Astrocyte (in vitro differentiated cells and primary cell): ENCODE data around the gene ARHGAP6. TPM values are rescaled to one million over a fixed set of nuclear protein-coding genes. Genes with fewer than 3 reads are reported as not detected.

Experiments used
- DNase-seq: peaks from one replicate; pipeline ENCODE4 v3.0.0-alpha.2; 2010; ENCODE audit warnings: low read depth
- FAIRE-seq: peaks from 2 replicates; lab custom pipeline; 2011; peaks lifted over from hg19 to GRCh38; lab: Jason Lieb, UNC
- H2AFZ ChIP-seq: 2 replicates; pipeline ENCODE4 v1.6.0; 2012; ENCODE audit warnings: low read depth, low read length, inconsistent platforms
- H3K27ac ChIP-seq: 2 replicates; pipeline ENCODE4 v1.5.1; 2011; ENCODE audit warnings: low read depth, low read length, inconsistent platforms
- H3K27me3 ChIP-seq: 2 replicates; pipeline ENCODE4 v1.6.0; 2011; ENCODE audit warnings: low read length, inconsistent platforms; ENCODE audit not compliant: insufficient read depth
- H3K36me3 ChIP-seq: 2 replicates; pipeline ENCODE4 v1.5.1; 2011; ENCODE audit warnings: low read length, inconsistent platforms; ENCODE audit not compliant: insufficient read depth
- H3K4me1 ChIP-seq: 2 replicates; pipeline ENCODE4 v1.5.1; 2011; ENCODE audit warnings: low read length, inconsistent platforms; ENCODE audit not compliant: insufficient read depth
- H3K4me2 ChIP-seq: 2 replicates; pipeline ENCODE4 v1.6.0; 2012; ENCODE audit warnings: low read length, inconsistent platforms
- H3K4me3 ChIP-seq: 2 replicates; pipeline ENCODE4 v1.5.1; 2011; ENCODE audit warnings: low read depth, mild to moderate bottlenecking, low read length, inconsistent platforms; ENCODE audit not compliant: insufficient read depth
- H3K79me2 ChIP-seq: 2 replicates; pipeline ENCODE4 v1.6.0; 2012; ENCODE audit warnings: mild to moderate bottlenecking, low read length, inconsistent platforms; ENCODE audit not compliant: insufficient read depth
- H3K9ac ChIP-seq: 2 replicates; pipeline ENCODE4 v1.6.0; 2012; ENCODE audit warnings: mild to moderate bottlenecking, low read length, inconsistent platforms
- H3K9me3 ChIP-seq: 2 replicates; pipeline ENCODE4 v1.5.1; 2012; ENCODE audit warnings: low read depth, mild to moderate bottlenecking, low read length, inconsistent platforms; ENCODE audit not compliant: insufficient read depth
- H4K20me1 ChIP-seq: 2 replicates; pipeline ENCODE4 v1.6.0; 2012; ENCODE audit warnings: low read length, inconsistent platforms; ENCODE audit not compliant: insufficient read depth
- H3K27ac Mint-ChIP-seq: one replicate; pipeline ENCODE4 v1.8.0; 2021; ENCODE audit warnings: mild to moderate bottlenecking, mixed read lengths; ENCODE audit not compliant: unreplicated experiment
- H3K27me3 Mint-ChIP-seq: one replicate; pipeline ENCODE4 v1.8.0; 2021; ENCODE audit warnings: low read depth, mixed read lengths; ENCODE audit not compliant: unreplicated experiment
- H3K36me3 Mint-ChIP-seq: one replicate; pipeline ENCODE4 v1.8.0; 2021; ENCODE audit warnings: low read depth, mixed read lengths; ENCODE audit not compliant: unreplicated experiment
- H3K4me1 Mint-ChIP-seq: one replicate; pipeline ENCODE4 v1.8.0; 2021; ENCODE audit warnings: low read depth, mixed read lengths; ENCODE audit not compliant: unreplicated experiment
- H3K4me3 Mint-ChIP-seq: one replicate; pipeline ENCODE4 v1.8.0; 2021; ENCODE audit warnings: mild to moderate bottlenecking, moderate library complexity, mixed read lengths; ENCODE audit not compliant: unreplicated experiment
- H3K9me3 Mint-ChIP-seq: one replicate; pipeline ENCODE4 v1.8.0; 2021; ENCODE audit warnings: mild to moderate bottlenecking, mixed read lengths; ENCODE audit not compliant: unreplicated experiment
- CTCF ChIP-seq: IDR thresholded peaks from 2 replicates; pipeline ENCODE4 v1.5.1; 2011; ENCODE audit warnings: low read depth, mild to moderate bottlenecking, inconsistent platforms, low read length, moderate library complexity; ENCODE audit not compliant: insufficient read depth
- EZH2 ChIP-seq: IDR thresholded peaks from 2 replicates; pipeline ENCODE4 v1.6.1; 2012; ENCODE audit warnings: mild to moderate bottlenecking, low read length, inconsistent platforms; ENCODE audit not compliant: insufficient read depth
- total RNA-seq: library from RNA; stranded (reverse); gene quantifications from 2 replicates; pipeline ENCODE4 v1.2.1, GENCODE V29; 2021

ARHGAP6 gene
- total RNA-seq, 1 donor from 2014 or later = 0.30 TPM

DNA sequence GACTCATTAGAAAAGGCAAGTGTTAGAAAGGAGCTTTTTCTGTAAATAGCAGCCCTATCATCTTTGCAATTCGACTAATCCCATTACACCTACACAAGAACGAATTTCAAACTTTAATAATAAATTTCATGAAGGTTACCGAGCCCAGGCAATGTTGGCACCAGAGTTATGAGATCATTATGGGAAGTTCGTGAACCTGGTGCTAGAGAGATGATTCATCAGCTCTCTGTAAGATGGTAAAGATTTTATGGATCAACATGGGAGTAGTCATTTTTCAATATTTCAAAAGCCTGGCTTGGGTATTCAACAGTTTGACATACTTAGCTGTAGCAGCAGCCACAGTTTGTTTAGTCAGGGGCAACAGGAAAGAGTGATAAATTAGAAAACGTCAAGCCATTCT is 336.7 kb downstream of the ARHGAP6 start:
- no peak overlapping the region for H3K4me3 Mint-ChIP-seq
- DNase-seq (peak; percentile 10), FAIRE-seq (no peak)
- Histone ChIP-seq H3K36me3 (no peaks in the 10 kb centered on the region), H4K20me1 (no peaks in the 10 kb centered on the region), H2AFZ (no peak overlapping the region), H3K4me2 (no peak overlapping the region), H3K9me3 (no peaks in the 10 kb centered on the region), H3K27ac (no peak overlapping the region), H3K4me3 (no peak overlapping the region), H3K4me1 (no peaks in the 10 kb centered on the region), H3K9ac (no peak overlapping the region), H3K79me2 (no peaks in the 10 kb centered on the region), H3K27me3 (no peaks in the 10 kb centered on the region)
- TF ChIP-seq EZH2 (no peak), CTCF (no peak)
- H3K27ac Mint-ChIP-seq = no peak overlapping the region
- no peaks in the 10 kb centered on the region for H3K4me1 Mint-ChIP-seq
- peaks cover 2% of the 10 kb centered on the region for H3K9me3 Mint-ChIP-seq
- no peaks in the 10 kb centered on the region for H3K36me3 Mint-ChIP-seq
- no peaks in the 10 kb centered on the region for H3K27me3 Mint-ChIP-seq

DNA sequence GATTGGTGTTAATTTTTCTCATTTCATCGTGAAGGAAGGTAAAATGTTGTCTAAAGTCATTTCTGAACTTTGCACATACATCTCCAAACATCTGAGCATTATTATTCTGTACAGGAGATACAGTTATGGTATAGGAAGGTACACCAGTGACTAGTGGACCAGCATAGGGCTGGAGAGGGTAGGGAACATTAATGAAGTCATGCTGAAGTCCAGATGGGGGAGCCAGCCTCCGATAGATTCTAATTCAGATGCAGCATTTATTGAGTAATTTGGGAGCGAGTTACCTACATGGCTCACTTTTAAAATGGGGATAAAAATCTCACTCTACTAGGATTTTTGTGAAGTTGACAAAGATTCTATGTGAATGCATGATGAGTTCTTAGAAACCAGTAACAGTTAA is 337.6 kb downstream of the ARHGAP6 start:
- peaks cover 2% of the 10 kb centered on the region for H3K9me3 Mint-ChIP-seq
- Histone ChIP-seq H3K9ac (no peak overlapping the region), H4K20me1 (no peaks in the 10 kb centered on the region), H2AFZ (no peak overlapping the region), H3K4me3 (no peak overlapping the region), H3K36me3 (no peaks in the 10 kb centered on the region), H3K79me2 (no peaks in the 10 kb centered on the region), H3K27me3 (no peaks in the 10 kb centered on the region), H3K4me1 (no peaks in the 10 kb centered on the region), H3K9me3 (no peaks in the 10 kb centered on the region), H3K27ac (no peak overlapping the region), H3K4me2 (no peak overlapping the region)
- no peaks in the 10 kb centered on the region for H3K4me1 Mint-ChIP-seq
- TF ChIP-seq CTCF (no peak), EZH2 (no peak)
- no peak overlapping the region for H3K4me3 Mint-ChIP-seq
- no peaks in the 10 kb centered on the region for H3K27me3 Mint-ChIP-seq
- DNase-seq = no peak
- H3K36me3 Mint-ChIP-seq = no peaks in the 10 kb centered on the region
- H3K27ac Mint-ChIP-seq = no peak overlapping the region
- FAIRE-seq = peak; percentile 98

GRCh38 chrX:11321986-11322385 is 343.7 kb downstream of the ARHGAP6 start:
- H2AFZ ChIP-seq = no peak overlapping the region
- no peak overlapping the region for H3K27ac ChIP-seq
- Mint-ChIP-seq H3K27me3 (no peaks in the 10 kb centered on the region), H3K9me3 (no peaks in the 10 kb centered on the region), H3K36me3 (no peaks in the 10 kb centered on the region), H3K4me1 (no peaks in the 10 kb centered on the region), H3K27ac (no peak overlapping the region), H3K4me3 (no peak overlapping the region)
- FAIRE-seq (peak; percentile 86), DNase-seq (no peak)
- H3K4me2 ChIP-seq = no peak overlapping the region
- H3K27me3 ChIP-seq = no peaks in the 10 kb centered on the region
- no peaks in the 10 kb centered on the region for H3K4me1 ChIP-seq
- H3K9ac ChIP-seq = no peak overlapping the region
- no peaks in the 10 kb centered on the region for H3K36me3 ChIP-seq
- TF ChIP-seq CTCF (no peak), EZH2 (no peak)
- H4K20me1 ChIP-seq = no peaks in the 10 kb centered on the region
- H3K79me2 ChIP-seq = no peaks in the 10 kb centered on the region
- no peak overlapping the region for H3K4me3 ChIP-seq
- no peaks in the 10 kb centered on the region for H3K9me3 ChIP-seq
